Natural killer cell (primary cell): ENCODE results near the gene GNAI3. TPM values are rescaled to one million over a fixed set of nuclear protein-coding genes. Genes with fewer than 3 reads are reported as not detected.

Experiments
- ATAC-seq, 3 donors: fragments of 150-1000 bp in 2 of 3; fragments of 200-7000 bp in 1 of 3; cut with Tn5 transposase; 1 replicate in 1 of 3; 2 replicates in 2 of 3; pipeline ENCODE4 v1.10.0; 2021; ENCODE audit warnings: mild to moderate bottlenecking in 2 of 3, moderate library complexity in 2 of 3
- DNase-seq, 2 donors: peaks; one replicate each; pipeline versions ENCODE4 v3.0.0 to v3.0.0-alpha.2; 2013 to 2021; ENCODE audit warnings: mixed read lengths in 1 of 2
- H3K27ac ChIP-seq: one replicate; pipeline ENCODE4 v1.5.1; 2013; ENCODE audit warnings: mild to moderate bottlenecking, low read length
- H3K27me3 ChIP-seq: one replicate; pipeline ENCODE4 v1.6.1; 2013; ENCODE audit warnings: low read length; ENCODE audit not compliant: control insufficient read depth, insufficient read depth
- H3K36me3 ChIP-seq: one replicate; pipeline ENCODE4 v1.6.1; 2013; ENCODE audit warnings: low read length; ENCODE audit not compliant: control insufficient read depth, insufficient read depth
- H3K4me1 ChIP-seq: one replicate; pipeline ENCODE4 v1.6.1; 2013; ENCODE audit warnings: low read length; ENCODE audit not compliant: control insufficient read depth, insufficient read depth
- H3K4me3 ChIP-seq: one replicate; pipeline ENCODE4 v1.5.1; 2013; ENCODE audit warnings: low read length
- H3K9me3 ChIP-seq: one replicate; pipeline ENCODE4 v1.6.1; 2013; ENCODE audit warnings: low read length; ENCODE audit not compliant: control insufficient read depth, insufficient read depth
- H3K27ac Mint-ChIP-seq, 2 donors: one replicate each; pipeline ENCODE4 v1.8.0; 2022; ENCODE audit warnings: mild to moderate bottlenecking in 2 of 2, mixed read lengths in 2 of 2, moderate library complexity in 1 of 2
- H3K27me3 Mint-ChIP-seq, 2 donors: one replicate each; pipeline ENCODE4 v1.8.0; 2022; ENCODE audit warnings: low read depth in 2 of 2, mixed read lengths in 2 of 2
- H3K36me3 Mint-ChIP-seq: one replicate; pipeline ENCODE4 v1.8.0; 2022; ENCODE audit warnings: mixed read lengths
- H3K4me1 Mint-ChIP-seq, 2 donors: one replicate each; pipeline ENCODE4 v1.8.0; 2022; ENCODE audit warnings: mixed read lengths in 2 of 2
- H3K4me3 Mint-ChIP-seq: one replicate; pipeline ENCODE4 v1.8.0; 2022; ENCODE audit warnings: mild to moderate bottlenecking, moderate library complexity, mixed read lengths
- H3K9me3 Mint-ChIP-seq, 2 donors: one replicate each; pipeline ENCODE4 v1.8.0; 2022; ENCODE audit warnings: mixed read lengths in 2 of 2
- CTCF ChIP-seq: fragments of 200-600 bp; IDR thresholded peaks from one replicate; pipeline ENCODE4 v1.8.0; 2022; ENCODE audit warnings: antibody characterized with exemption
- WGBS: methylation state at CpG from one replicate; pipeline ENCODE4 v1.1.7; 2013; ENCODE audit warnings: missing lambda C conversion rate; ENCODE audit not compliant: insufficient coverage; 5-methylcytosine and 5-hydroxymethylcytosine counted together
- intact Hi-C: fragments of 100-400 bp; cut with micrococcal nuclease; formaldehyde crosslinking; loops from one replicate; pipeline ENCODE4 v1.14.2; 2022
- total RNA-seq, 4 donors: library from RNA; stranded (reverse); fragments of 120-200 nt in 1 of 4; gene quantifications; one replicate each; pipeline versions ENCODE4 v1.2.3 to v1.2.4, GENCODE V29; 2013 to 2022

GNAI3 gene
- total RNA-seq, 3 donors from 2014 or later (not counting 1 experiment from before 2014, with no cell fraction given), result 6.1 to 7.6 (median 6.9) TPM

GRCh38 chr1:109644670-109645069 lies 96.3 kb downstream of the GNAI3 start:
- Mint-ChIP-seq H3K9me3 (no peaks in the 10 kb centered on the region), H3K4me3 (no peak overlapping the region), H3K27ac (no peak overlapping the region), H3K4me1 (peaks cover 4 to 10% of the 10 kb centered on the region in 2 donors), H3K27me3 (peaks cover 0 to 3% of the 10 kb centered on the region in 2 donors), H3K36me3 (no peaks in the 10 kb centered on the region)
- H3K27ac ChIP-seq, result no peak overlapping the region
- ATAC-seq (no peak), DNase-seq (no peak)
- H3K36me3 ChIP-seq, result no peaks in the 10 kb centered on the region
- no peak overlapping the region for H3K4me3 ChIP-seq
- peaks cover 15% of the 10 kb centered on the region for H3K4me1 ChIP-seq
- intact Hi-C loops, result no loop called here
- no peaks in the 10 kb centered on the region for H3K27me3 ChIP-seq
- no CpG with 5 or more reads among the region's 10 CpGs for WGBS
- no peaks in the 10 kb centered on the region for H3K9me3 ChIP-seq
- no peak for TF ChIP-seq CTCF

GRCh38 chr1:109649491-109649914 lies 101.1 kb downstream of the GNAI3 start:
- intact Hi-C loops, result no loop called here
- no peaks in the 10 kb centered on the region for H3K27me3 ChIP-seq
- DNase-seq (peak in 1 of 2 donors; percentile 5), ATAC-seq (no peak)
- TF ChIP-seq CTCF, result no peak
- WGBS, result 72% methylated on average over 3 of the region's 4 CpGs
- H3K27ac ChIP-seq, result no peak overlapping the region
- no peaks in the 10 kb centered on the region for H3K9me3 ChIP-seq
- Mint-ChIP-seq H3K4me3 (no peak overlapping the region), H3K36me3 (no peaks in the 10 kb centered on the region), H3K4me1 (no peaks in the 10 kb centered on the region), H3K27me3 (peaks cover 8 to 25% of the 10 kb centered on the region in 2 donors), H3K9me3 (no peaks in the 10 kb centered on the region), H3K27ac (no peak overlapping the region)
- H3K4me3 ChIP-seq, result no peak overlapping the region
- H3K4me1 ChIP-seq, result no peaks in the 10 kb centered on the region
- H3K36me3 ChIP-seq, result no peaks in the 10 kb centered on the region

- H3K4me3 ChIP-seq, result no peak overlapping the region
- ATAC-seq, result no peak
- intact Hi-C loops, result no loop called here
- no peaks in the 10 kb centered on the region for H3K36me3 Mint-ChIP-seq
- peak in 1 of 2 donors; percentile 0 for DNase-seq
- peaks cover 8 to 10% of the 10 kb centered on the region in 2 donors for H3K4me1 Mint-ChIP-seq
- WGBS, result 100% methylated on average over 3 of the region's 3 CpGs
- no peaks in the 10 kb centered on the region for H3K9me3 Mint-ChIP-seq
- H3K4me1 ChIP-seq, result peaks cover 7% of the 10 kb centered on the region
- H3K9me3 ChIP-seq, result no peaks in the 10 kb centered on the region
- H3K27me3 Mint-ChIP-seq, result peaks cover 11 to 25% of the 10 kb centered on the region in 2 donors
- H3K4me3 Mint-ChIP-seq, result no peak overlapping the region
- no peaks in the 10 kb centered on the region for H3K36me3 ChIP-seq
- no peak overlapping the region for H3K27ac ChIP-seq
- no peak for TF ChIP-seq CTCF
- H3K27me3 ChIP-seq, result no peaks in the 10 kb centered on the region
- H3K27ac Mint-ChIP-seq, result no peak overlapping the region
Measured at GRCh38 chr1:109650609-109651008, 102.2 kb downstream of the GNAI3 start.

- Mint-ChIP-seq H3K4me1 (peaks cover 16 to 20% of the 10 kb centered on the region in 2 donors), H3K27me3 (peaks cover 11 to 25% of the 10 kb centered on the region in 2 donors), H3K27ac (no peak overlapping the region), H3K4me3 (no peak overlapping the region), H3K36me3 (no peaks in the 10 kb centered on the region), H3K9me3 (no peaks in the 10 kb centered on the region)
- Histone ChIP-seq H3K36me3 (no peaks in the 10 kb centered on the region), H3K9me3 (no peaks in the 10 kb centered on the region), H3K27ac (no peak overlapping the region), H3K27me3 (no peaks in the 10 kb centered on the region), H3K4me1 (peaks cover 20% of the 10 kb centered on the region), H3K4me3 (no peak overlapping the region)
- WGBS, result 72% methylated on average over 1 of the region's 2 CpGs
- ATAC-seq (no peak), DNase-seq (peak in 1 of 2 donors; percentile 0)
- intact Hi-C loops, result no loop called here
- TF ChIP-seq CTCF, result no peak
Measured at GRCh38 chr1:109652402-109652801, 104.0 kb downstream of the GNAI3 start.
